VCaP (cell line): Measurements from ENCODE around the gene GFM1.

ENCODE experiments used
- H3K27ac ChIP-seq: fragments of 450-650 bp; 2 replicates; pipeline ENCODE4 v1.5.1; 2017
- TF ChIP-seq, protein P1 (sequence below): fragments of 450-650 bp; conservative IDR thresholded peaks from 2 replicates; pipeline ENCODE4 v1.5.1; 2017; ENCODE audit warnings: mild to moderate bottlenecking, moderate library complexity

GFM1 gene

DNA sequence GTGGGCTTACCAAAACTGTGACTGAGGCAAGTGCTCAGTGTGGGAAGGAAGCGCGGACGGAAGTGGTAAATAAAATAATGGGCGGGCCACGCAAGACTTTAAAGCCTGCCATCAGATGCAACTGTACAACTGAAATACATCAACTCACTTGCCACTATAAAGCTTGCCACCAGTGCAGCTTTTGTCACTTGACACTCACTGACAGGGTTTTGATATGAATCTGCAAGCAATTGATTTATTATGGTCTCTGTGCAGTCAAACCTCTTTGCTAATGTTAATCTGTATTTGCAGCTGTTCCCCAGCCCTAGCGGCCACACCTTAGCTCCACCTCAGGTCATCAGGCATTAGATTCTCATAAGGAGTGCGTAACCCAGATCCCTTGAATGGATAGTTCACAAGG is 2.3 kb upstream of the GFM1 start:
- TF ChIP-seq, protein P1, sequence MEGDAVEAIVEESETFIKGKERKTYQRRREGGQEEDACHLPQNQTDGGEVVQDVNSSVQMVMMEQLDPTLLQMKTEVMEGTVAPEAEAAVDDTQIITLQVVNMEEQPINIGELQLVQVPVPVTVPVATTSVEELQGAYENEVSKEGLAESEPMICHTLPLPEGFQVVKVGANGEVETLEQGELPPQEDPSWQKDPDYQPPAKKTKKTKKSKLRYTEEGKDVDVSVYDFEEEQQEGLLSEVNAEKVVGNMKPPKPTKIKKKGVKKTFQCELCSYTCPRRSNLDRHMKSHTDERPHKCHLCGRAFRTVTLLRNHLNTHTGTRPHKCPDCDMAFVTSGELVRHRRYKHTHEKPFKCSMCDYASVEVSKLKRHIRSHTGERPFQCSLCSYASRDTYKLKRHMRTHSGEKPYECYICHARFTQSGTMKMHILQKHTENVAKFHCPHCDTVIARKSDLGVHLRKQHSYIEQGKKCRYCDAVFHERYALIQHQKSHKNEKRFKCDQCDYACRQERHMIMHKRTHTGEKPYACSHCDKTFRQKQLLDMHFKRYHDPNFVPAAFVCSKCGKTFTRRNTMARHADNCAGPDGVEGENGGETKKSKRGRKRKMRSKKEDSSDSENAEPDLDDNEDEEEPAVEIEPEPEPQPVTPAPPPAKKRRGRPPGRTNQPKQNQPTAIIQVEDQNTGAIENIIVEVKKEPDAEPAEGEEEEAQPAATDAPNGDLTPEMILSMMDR, result no peak
- H3K27ac ChIP-seq, result no peak overlapping the region

DNA sequence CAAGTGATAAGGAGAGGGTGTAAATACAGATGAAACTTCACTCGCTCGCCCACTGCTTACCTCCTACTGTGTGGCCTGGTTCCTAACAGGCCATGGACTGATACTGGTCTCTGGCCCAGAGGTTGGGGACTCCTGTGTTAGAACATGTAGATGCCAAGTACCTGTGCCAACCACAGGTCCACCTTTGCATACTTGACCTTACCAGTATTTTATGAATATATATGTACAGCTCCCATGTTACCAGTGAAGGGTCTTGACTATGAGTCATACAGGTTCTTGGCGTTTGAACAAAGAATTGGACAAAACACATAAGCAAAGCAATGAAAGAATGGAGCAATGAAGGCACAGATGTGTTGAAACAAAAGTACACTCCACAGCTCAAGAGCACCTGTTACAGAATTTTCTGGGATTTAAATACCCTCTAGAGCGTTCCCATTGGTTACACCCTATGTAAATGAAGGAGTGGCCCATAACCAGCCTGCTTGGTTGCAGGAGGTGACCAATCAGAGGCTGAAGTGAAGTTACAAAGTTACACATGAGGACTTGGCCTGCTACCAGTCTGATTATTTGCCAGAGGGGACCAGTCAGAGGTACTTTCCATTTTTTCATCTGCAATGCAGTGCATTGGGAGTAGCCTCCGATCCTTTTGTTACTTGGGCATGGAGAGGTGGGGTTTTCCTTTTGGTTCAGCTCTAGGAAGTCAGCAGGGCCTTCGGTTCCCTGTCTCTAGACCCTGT is 1.7 kb upstream of the GFM1 start:
- H3K27ac ChIP-seq, result no peak overlapping the region
- TF ChIP-seq, protein P1, result no peak

- H3K27ac ChIP-seq, result no peak overlapping the region
- TF ChIP-seq, protein P1, result no peak
These were observed 5.5 kb downstream of the GFM1 start for GRCh38 chr3:158649791-158650190.

- TF ChIP-seq, protein P1, result no peak
- H3K27ac ChIP-seq, result no peak overlapping the region
These were observed 6.9 kb downstream of the GFM1 start for GRCh38 chr3:158651192-158651591.

GRCh38 chr3:158652463-158652862 is 8.1 kb downstream of the GFM1 start:
- H3K27ac ChIP-seq, result peak overlapping the region; percentile 32; the same call in 1 of the 2 replicates
- TF ChIP-seq, protein P1, result no peak

DNA sequence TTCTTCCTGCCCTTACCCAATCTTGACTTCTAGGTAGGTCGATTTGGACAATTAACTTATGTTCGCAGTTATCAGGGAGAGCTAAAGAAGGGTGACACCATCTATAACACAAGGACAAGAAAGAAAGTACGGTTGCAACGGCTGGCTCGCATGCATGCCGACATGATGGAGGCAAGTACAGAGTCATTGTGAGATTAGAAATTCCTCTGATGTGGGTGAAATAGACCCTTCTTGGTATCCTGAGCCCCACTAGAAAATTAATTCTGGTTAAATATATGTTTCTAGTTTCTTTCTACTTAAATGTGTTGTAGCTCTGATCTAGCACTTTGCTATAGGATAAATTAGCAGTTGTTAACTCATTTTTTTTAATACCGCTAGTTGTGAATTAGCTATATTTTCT is 14.6 kb downstream of the GFM1 start:
- peak overlapping the region; percentile 8; the same call in 1 of the 2 replicates for H3K27ac ChIP-seq
- TF ChIP-seq, protein P1, result no peak

DNA sequence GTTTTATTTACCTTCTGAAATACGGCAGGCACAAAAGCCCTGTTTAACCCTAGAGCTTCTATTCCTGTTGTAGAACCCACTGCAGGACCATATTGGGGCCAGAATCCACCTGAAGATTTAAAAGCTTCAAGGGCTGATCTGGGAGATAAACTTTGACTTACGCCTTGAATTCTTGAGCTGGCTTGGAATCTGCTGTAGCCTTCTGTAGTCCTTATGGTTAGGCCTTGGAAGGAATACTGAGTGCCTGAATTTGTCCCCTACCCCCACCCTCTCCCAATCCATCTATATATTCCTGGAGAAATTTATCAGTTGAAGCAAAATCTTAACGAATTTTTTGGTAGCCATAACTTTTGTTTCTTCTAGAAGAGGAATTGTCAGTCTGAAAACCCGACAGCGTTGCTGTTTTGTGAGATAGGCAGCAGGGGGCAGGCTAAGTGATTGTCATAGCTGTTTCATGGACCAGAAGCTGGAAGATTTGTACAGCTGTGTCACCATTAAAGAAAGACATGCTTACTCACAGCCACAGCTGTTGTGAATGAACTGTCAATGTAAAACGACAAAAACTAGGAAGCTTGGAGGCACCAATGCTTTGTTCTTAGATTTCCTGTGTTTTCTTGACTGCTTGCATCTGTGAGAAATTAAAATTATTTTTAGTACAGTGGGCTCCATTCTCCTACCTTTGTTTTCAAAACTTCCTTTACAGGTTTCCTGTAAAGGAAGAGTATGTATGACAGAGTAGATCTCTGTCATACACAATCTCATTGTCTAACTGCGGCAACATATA is 15.3 kb downstream of the GFM1 start:
- TF ChIP-seq, protein P1, result peak; percentile 77
- H3K27ac ChIP-seq, result peak overlapping the region; percentile 40
